SIG-M5 treated with dmso at 0.1 percent for 504 hours (cell line): Measurements from ENCODE around the gene PAQR6.

Experiments used
- DNase-seq: peaks from one replicate; lab custom pipeline; 2025; ENCODE audit not compliant: unreplicated experiment; lab: John Stamatoyannopoulos, UW

The PAQR6 gene

GRCh38 chr1:156266051-156266450 lies 18.2 kb upstream of the PAQR6 start:
- no peak for DNase-seq

GRCh38 chr1:156263288-156263655 lies 15.4 kb upstream of the PAQR6 start:
- DNase-seq = no peak

GRCh38 chr1:156262461-156263287 lies 14.8 kb upstream of the PAQR6 start:
- no peak for DNase-seq

- DNase-seq = no peak
Measured at GRCh38 chr1:156260896-156261295, 13.0 kb upstream of the PAQR6 start.

- no peak for DNase-seq
Measured at GRCh38 chr1:156259805-156260204, 11.9 kb upstream of the PAQR6 start.

GRCh38 chr1:156258859-156259258 lies 11.0 kb upstream of the PAQR6 start:
- no peak for DNase-seq

GRCh38 chr1:156257711-156258110 lies 9.9 kb upstream of the PAQR6 start:
- no peak for DNase-seq

GRCh38 chr1:156253634-156254033 lies 5.8 kb upstream of the PAQR6 start:
- DNase-seq = no peak

GRCh38 chr1:156251527-156251926 lies 3.7 kb upstream of the PAQR6 start:
- DNase-seq = no peak

- DNase-seq = no peak
Measured at GRCh38 chr1:156249593-156249992, 1.7 kb upstream of the PAQR6 start.

- no peak for DNase-seq
Measured at GRCh38 chr1:156248323-156248683, 447 bp upstream of the PAQR6 start.

- no peak for DNase-seq
Measured at GRCh38 chr1:156246781-156247459, 936 bp downstream of the PAQR6 start.

- no peak for DNase-seq
Measured at GRCh38 chr1:156246241-156246780, 1.5 kb downstream of the PAQR6 start.

- no peak for DNase-seq
Measured at GRCh38 chr1:156245451-156246232, 2.2 kb downstream of the PAQR6 start.

- no peak for DNase-seq
Measured at GRCh38 chr1:156244712-156245111, 3.1 kb downstream of the PAQR6 start.

GRCh38 chr1:156244126-156244525 lies 3.7 kb downstream of the PAQR6 start:
- no peak for DNase-seq

GRCh38 chr1:156242738-156243137 lies 5.1 kb downstream of the PAQR6 start:
- DNase-seq = no peak

- no peak for DNase-seq
Measured at GRCh38 chr1:156241926-156242325, 5.9 kb downstream of the PAQR6 start, which contains the start of gene BGLAP. Gene BGLAP (plus strand): TSS chr1:156242184. CDS start chr1:156242232, 48 bp downstream.

GRCh38 chr1:156241311-156241811 lies 6.5 kb downstream of the PAQR6 start:
- no peak for DNase-seq

GRCh38 chr1:156238248-156238647 lies 9.6 kb downstream of the PAQR6 start:
- DNase-seq = no peak

GRCh38 chr1:156236164-156236563 lies 11.7 kb downstream of the PAQR6 start:
- DNase-seq = no peak
